MV-4-11 (cell line): ENCODE results near the gene ANGPTL4.

Source experiments
- DNase-seq: peaks from one replicate; lab custom pipeline; 2025; lab: John Stamatoyannopoulos, UW

ANGPTL4 gene

DNA sequence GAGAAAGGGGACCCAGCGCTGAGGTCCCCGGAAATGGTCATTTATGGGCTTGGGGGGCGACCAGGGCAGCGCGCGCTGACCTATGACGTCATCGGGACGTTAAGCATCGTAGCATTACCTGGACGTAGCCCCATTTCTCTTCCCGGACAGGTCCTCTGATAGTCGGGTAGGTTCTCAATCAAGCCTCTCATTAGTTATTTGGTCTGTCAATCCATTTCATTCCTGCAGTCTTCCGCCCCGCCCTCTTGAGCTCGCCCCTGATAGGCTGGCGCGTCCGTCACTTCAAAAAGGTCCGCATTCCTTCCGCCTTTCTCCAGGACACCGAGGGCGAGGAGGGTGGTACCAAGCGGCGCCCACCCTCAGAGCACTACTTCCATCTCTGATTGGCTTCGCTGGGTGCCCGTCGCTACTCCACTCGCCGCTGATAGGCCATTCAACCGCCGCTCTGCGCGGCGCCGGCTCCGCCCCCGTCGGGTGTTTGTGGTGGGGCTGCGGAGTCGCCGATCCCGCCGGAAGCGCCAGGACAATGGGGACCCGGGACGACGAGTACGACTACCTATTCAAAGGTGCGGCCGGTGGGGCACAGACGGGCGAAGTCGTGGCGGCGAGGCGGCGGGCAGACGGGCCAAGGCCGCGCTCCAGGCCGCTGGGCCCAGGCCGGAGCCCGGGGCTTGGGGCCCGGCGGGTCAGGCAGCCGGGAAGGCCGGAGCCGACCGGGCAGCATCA lies 26.1 kb downstream of the ANGPTL4 start, which contains the start of gene RAB11B:
RAB11B (plus strand) TSS at position 470 of the 726 bp plus-strand sequence; CDS start at position 527, 57 bp downstream.
- DNase-seq: peak; percentile 100

DNA sequence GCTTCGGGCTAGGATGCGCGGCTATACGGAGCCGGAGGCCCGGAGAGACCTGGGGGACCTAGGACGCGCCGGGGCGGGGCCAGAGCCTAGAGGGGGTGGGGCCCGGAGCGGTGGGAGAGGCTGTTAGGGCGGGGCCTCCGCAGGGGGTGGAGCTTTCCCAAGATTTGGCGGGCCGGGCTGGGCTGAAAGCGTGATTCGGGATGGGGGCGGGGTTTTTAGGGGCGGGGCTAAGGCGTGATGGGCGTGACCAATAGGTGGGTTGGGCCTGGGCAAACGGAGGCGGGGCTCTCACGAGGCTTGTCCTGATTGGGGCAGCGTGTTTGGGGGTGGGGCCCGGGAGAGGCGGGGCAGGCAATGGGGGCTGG lies 26.6 kb downstream of the ANGPTL4 start:
- DNase-seq: peak; percentile 88

DNA sequence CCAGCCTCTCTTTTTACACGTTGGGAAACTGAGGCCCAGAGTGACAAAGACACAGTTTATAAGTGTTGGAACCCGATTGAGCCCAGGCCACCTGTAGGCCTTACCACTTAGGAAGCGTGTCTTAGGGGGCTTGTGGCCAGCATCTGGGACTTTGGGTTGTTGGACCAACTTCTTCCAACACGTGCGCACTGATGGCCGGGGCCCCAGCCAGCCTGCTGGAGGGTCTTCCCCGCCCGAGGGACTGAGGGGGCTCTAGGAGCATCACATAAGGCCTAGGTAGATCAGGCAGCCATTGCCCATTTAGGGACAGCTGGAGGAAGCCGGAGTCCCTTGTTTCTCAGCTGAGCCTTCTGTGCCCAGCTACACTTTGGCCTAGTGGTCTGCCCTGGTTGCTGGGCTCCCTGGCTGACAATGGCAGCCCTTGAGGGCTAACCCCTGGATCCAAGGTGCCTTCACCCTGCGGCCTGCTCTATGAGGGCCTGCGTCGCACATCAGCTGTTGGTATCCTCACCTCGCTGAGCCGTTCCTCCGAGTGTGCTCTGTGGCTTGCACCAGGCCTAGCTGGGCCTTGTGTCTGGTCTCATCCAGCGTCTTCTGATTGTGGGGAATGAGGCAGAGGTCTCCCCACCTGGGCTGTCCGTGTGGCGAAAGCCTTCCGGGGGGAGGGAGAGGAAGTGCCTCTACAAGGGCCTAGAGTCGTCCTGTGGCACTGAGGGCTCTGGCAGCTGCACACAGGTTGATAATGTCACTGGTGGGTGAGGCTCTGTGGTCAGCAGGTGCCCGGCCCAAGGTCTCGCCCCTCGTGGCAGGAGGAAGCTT lies 27.5 kb downstream of the ANGPTL4 start:
- no peak for DNase-seq

DNA sequence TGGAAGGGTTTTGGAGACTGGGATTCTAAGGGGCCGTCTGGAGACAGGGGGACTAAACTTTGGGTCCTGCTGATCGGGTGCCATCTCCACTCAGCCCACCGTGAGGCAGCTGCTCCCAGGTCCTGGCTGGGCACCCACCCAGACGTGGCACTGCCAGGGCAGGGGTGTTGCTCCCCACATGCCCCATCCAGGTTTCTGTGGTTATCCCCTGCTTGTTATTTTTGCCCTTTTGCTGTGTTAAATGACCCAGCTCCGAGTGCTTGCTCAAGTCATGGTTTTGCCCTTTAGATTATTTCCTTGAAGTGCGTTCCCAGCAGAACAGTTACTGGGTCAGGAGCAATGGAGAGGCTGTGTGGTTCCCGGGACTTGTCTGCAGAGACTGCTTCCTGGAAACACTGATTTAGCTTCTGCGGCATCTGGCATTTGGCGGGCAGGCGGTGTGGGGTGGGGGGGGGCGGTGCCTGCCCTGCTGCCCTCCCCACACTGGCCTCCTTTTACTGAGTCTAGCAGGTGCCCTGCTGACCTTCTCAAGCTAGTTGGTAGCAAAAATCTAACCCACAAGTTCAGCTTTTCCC lies 28.1 kb downstream of the ANGPTL4 start:
- DNase-seq: no peak

DNA sequence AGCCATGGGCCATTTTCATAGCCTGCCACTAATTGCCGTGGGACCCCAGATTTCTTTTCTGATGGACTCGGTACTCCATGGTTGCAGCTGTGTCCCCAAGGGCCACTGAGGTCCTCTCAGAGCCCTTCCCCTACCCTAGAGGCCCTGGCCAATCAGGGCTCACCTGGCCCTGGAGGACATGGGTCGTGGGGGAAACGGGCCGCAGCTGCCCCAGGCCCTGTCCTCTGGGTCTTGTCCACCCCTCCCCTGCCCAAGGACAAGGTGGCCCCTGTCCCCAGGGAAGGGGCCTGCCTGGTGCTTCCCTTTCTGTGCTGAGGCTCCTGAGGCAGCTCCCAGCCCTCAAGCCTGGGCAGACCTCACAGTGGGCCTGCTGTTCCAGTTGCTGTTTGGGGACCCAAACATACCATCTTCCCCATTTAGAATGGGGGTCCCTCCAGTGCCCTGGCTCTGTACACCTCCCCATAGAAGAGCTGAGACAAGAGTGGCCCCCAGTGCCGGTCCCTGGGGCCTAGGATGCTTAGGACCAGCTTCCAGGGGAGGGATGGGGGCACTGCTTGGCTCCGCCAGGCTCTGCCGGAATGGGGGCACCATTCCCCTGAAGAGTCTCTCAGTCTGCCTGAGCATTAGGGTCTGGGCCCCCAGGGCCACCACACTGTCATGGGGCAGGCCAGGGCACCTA lies 29.4 kb downstream of the ANGPTL4 start:
- DNase-seq: no peak

DNA sequence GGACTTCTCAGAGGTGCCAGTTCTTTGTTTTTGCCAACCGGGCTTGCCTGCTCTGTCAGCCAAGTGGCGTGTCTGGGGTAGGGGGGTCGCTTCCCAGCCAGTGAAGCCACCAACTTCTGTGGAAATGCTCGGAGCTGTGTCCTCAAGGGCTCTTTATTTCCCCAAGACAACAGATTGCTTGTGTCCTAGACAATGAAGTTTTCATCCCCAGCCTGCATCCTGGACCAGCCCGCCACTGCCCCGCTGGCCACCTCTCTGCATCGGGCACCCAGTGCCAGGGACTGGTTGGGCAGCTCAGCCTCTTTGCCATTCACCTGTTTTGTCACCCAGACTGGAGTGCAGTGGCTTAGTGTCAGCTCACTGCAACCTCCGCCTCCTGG lies 29.9 kb downstream of the ANGPTL4 start:
- DNase-seq: no peak

DNA sequence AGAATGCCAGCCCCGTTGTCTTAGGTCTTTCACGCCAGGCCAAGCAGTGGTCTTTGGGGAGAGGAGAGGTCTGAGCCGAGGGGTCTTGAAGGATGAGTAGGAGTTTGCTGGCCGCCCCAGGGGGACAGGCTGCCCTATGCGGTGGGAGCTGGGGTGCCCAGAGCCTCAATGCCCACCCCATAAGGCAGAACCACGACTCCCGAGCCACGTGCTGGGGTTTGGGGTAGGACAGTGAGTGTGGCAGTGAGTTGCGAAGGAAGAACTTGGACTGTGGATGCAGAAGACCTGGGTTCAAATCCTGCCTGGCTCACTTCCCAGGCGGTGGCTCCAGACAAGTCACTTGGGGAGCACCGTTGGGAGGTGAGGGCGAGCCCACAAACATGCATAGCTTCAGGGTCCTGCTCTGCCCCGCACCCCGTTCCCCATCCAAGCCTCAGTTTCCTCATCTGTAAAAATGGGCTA lies 31.7 kb downstream of the ANGPTL4 start:
- DNase-seq: no peak

DNA sequence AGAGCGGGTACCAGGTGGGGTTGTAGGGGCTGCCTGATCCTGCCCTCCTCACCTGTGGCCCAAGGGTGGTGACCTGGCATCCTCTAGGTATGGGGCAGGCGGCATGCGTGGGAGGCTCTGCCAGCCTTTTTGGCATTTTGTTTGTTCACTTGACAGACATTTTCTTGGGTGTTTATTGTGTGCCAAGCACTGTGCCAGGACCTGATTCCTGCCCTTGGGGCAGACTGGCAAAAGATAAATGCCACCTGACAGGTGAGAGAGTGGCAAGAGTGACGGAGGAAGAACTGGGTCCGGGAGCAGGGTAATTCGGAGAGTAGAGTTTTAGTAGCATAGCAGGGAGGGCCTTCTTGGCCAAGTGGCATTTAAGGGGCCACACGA lies 32.2 kb downstream of the ANGPTL4 start:
- DNase-seq: no peak

DNA sequence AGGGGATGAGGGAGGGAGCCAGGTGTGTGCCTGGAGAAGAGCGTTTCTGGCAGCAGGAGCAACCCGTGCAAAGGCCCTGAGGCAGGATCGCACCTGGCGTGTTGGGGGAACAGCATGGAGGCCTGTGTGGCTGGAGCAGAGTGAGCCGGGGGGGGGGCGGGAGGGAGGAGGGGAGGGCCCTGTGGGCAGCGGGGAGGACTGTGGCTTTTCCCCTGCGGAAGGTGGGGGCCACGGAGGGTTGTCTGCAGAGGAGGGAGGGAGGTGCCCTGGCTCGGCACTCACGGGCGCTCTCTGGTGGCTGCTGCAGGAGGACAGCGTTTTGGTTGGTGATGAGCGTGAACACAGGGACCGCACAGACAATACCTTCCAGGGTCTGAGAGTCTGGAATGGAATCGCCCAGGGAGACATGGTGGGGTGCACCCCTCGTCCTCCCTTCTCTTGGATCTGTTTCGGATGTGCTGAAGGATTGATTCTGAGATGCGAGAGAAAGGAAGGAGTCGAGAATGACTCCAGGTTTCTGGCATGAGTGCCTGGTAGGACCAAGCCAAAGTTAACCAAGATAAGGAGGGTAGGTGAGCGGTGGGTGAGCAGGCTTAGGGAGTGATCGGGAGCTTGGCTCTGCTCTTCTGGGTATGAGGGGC lies 32.7 kb downstream of the ANGPTL4 start:
- DNase-seq: peak; percentile 52

DNA sequence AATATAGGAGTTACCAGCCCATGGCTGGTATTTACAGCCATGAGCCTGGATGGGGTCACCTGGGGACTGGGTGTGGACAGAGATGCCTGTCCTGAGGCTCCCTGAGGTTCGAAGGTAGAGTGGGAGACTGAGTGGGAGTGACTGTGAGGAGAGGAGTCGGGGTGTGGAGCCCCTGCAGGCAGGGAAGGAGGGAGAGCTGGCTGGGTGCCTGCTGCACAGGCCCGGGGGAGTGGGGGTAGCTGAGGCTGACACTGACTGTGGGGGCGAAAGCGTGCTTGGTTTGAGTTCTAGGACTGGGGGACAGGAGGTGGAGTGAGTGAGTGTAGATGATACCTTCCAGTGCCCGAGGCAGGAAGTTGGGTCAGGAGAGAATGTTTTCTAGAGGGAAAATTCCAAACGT lies 33.3 kb downstream of the ANGPTL4 start:
- no peak for DNase-seq

DNA sequence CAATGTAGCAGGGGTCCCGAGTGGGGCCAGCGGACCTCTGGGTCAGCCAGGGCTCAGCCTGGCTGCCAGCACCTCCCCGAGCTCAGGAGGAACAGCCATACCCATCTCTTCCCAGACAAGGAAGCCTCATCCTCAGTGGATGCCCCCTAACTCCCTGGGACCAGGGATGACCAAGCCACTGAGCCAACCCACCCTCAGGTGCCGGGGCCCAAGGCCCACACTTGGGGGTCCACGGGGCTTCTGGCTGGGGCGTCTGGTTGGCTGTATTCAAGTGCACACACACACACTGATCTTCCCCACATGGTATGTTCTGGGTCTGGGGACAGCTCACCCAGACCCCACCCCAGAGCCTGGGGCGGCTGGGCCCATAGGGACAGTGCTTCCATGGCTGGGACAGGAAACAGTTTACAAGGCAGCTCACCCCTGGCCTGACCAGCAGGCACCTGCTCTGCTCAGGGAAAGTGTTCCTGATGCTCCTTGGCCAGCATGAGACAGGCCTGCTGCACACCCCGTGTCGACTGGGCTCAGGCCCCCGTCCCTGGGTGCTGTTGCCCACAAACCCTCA lies 33.9 kb downstream of the ANGPTL4 start:
- no peak for DNase-seq

DNA sequence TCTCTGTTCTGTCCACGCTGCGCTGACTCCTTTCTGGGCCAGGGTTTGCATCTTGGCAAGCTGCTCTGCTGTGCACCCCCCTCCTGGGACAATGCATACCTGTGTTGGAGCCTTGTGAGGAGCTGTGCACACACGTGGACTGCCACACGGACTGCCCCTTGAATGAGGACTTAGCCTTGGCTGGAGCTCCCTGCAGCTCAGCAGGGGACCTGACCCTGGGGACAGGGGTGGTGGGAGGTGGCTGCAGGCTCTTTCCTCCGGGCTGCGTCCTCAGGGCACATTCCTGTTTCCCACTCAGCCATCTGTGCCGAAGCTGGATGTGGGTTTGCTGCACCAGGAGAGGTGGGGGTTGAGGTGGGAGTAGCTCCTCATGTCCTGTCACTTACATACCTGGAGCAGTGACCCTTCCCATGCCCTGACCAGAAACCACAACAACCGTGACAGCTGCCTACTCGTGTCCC lies 34.4 kb downstream of the ANGPTL4 start:
- DNase-seq: no peak

DNA sequence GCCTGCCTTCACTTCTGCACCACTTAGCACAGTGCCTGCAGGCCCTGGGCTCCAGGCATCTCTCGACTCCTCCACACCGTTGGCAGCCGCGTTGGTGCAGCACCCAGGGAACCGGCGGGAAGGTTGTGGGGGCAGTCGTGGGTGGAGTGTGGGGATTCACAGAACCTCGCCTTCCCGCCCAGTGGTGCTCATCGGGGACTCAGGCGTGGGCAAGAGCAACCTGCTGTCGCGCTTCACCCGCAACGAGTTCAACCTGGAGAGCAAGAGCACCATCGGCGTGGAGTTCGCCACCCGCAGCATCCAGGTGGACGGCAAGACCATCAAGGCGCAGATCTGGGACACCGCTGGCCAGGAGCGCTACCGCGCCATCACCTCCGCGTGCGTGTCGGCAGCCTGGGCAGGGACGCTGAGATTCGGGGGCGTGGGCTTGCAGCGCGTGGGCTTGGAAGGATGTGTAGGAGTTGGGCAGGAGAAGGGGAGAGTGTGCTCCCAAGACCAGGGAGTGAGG lies 35.8 kb downstream of the ANGPTL4 start:
- DNase-seq: no peak

DNA sequence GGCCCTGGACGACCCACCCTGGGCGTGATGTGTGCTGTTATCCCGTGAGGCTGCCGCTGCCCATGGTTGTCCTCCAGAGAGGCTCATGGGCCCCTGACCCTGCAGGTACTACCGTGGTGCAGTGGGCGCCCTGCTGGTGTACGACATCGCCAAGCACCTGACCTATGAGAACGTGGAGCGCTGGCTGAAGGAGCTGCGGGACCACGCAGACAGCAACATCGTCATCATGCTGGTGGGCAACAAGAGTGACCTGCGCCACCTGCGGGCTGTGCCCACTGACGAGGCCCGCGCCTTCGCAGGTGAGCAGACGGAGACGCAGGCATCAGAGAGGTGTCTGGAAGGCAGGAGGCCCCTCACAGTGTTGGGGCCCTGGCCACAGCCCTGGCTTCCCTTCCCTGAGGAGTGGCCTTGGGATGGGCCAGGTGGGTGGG lies 38.0 kb downstream of the ANGPTL4 start:
- DNase-seq: no peak

DNA sequence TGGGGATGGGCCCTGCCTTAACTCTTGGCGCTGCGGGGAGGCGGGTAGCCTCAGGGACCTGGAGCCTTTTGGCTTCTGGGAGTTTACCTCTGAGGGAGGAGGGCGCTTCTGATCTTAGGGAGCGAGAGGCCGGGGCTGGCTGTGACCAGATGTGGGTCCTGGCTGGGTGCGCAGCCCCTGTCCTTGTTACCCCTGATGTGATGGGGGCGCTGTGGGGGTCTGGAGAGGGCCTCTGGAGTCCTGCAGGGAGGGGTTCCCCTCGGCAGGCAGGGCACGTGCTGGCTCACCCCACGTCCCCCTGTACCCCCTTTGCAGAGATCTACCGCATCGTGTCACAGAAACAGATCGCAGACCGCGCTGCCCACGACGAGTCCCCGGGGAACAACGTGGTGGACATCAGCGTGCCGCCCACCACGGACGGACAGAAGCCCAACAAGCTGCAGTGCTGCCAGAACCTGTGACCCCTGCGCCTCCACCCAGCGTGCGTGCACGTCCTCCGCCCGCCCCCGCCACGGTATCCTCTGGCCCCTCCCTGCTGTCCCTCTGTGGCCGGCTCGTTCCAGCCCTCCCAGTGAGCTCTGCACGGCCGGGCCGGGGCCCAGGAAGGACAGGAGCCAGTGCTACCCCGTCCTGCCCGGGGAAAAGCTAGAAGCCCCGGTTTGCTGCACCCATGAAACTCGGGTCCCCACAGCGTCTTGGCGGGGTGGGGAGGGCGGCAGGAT lies 39.3 kb downstream of the ANGPTL4 start:
- no peak for DNase-seq

DNA sequence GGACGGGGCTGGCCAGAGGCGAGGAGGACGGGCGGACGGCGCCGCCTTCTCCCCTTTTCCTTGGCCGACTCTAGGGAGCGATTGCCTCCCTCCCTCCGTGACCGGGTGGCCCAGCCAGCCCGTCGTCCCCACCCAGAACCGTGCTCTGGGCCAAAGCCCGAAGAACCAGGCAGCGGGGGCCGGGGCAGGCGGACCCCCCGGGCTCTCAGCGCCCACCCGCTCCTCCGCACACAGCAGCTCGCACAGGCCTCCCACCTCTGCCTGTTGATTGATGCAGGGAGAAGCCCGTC lies 39.8 kb downstream of the ANGPTL4 start:
- no peak for DNase-seq

DNA sequence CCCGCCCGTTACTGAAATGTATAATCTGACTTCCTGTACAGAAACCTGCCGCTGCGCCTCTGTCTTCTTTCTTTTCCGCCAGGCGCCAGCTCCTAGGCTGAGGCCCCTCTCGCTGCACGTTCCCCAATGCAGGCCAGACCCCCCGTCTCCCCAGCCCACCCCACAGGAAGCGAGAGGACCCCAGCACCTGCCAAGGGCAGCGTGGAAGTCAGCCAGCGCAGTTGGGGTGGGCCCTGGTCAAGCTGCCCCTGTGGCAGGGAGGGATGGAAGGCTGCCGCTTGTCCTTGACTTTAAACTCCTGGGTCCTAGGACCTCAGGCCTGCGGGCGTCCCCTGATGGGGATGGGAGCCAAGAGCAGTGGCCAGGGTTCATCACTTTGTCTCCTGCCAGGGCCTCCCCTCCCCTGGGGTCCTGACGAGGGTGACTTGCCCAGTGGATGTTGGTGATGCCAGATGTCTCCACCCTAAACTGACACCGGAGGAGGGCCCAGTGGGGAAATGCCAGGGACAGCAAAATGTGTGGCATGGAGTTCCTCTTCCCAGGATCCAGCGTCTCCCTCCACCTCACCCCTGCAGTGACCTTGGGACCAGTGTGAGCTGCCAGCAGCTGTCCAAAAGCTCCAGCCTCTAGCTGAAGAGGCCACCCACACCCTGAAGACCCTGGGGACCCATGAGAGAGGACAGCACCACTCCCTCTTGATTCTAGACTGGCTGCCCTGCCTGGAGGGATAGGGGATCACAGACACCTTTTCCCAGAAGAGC lies 40.6 kb downstream of the ANGPTL4 start:
- no peak for DNase-seq

DNA sequence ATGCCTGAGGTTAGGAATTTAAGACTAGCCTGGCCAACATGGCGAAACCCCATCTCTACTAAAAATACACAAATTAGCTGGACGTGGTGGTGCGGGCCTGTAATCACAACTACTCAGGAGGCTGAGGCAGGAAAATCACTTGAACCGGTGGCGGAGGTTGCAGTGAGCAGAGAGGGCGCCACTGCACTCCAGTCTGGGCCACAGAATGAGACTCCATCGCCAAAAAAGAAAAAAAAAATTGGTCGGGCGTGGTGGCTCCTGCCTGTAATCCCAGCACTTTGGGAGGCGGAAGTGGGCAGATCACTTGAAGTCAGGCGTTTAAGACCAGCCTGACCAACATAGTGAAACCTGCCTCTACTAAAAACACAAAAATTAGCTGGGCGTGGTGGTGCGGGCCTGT lies 46.8 kb downstream of the ANGPTL4 start:
- DNase-seq: peak; percentile 66

DNA sequence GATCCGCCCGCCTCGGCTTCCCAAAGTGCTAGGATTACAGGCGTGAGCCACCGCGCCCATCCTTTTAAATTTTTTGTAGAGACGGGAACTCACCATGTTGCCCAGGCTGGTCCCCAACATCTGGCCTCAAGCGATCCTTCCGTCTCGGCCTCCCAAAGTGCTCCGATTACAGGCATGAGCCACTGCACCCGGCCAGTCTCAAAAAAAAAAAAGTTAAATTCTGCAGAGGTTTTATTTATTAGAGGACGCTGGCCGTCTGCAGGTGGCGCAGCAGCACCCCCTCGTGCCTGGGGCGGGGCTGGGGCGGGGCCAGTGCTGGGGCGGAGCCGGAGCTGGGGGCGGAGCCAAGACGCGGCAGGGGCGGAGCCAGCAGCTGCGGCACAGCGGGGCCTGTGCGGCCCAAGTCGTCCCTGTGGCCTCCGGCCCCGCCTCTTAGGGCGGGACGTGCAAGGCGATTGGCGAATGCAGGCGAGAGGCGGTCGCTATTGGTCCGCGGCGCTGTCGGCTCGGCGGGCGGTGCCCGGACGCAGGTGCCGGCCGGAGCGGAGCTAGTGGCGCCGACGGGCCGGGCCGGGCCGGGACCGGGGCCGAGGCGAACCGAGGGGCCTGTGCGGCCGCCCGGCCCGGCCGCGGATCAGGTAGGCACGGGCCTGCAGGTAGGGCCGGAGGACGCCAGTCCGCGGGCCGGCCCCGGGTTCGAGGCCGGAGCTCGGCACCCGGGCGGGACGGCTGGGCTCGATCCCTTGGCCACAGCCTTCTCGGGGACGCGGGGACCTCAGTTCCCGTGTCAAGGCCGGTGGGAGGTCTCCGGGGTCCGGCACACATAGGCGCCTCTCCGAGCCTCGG lies 49.1 kb downstream of the ANGPTL4 start, which contains the start of gene MARCHF2:
MARCHF2 (plus strand) TSS at position 523 of the 846 bp plus-strand sequence. CDS start 8,536 bp downstream, outside the sequence.
- peak; percentile 98 for DNase-seq
